ENCODE data around the gene RNF148.
"Not testable (repeated sequence)": the region's sequence is repeated elsewhere in the genome, so short reads cannot be mapped to it uniquely, and the experiment has no call there.

RNF148 gene

DNA sequence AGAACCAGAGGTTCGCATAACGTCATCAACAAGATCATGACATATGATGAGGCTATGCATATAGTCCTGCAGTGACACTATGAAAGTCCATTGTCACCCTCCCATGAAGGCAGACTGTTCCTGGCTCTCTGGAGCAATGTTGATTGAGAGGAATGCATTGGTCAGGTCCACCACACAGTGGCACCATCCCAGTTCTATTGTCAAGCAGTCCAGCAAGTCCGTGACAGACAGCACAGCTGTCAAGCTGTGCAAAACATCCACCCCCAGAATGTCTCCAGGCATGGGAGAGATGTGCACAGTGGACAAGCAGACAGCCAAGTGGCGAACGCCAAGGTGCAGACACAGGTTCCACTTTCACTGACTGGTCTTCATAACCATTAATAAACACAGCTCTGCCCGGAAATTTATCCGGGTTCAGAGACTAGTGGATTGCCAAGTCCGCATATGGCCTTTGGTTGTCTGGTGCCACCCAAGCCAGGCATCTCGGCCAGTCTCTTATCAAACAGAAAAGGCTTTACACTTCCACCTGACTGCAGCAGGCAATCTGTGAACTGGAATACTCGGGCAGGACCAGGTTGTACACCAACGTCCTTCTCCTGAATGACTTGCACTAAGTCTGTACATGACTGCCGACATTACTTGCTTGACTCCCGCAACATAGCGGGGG lies 11.0 kb downstream of the RNF148 start:
- DNase-seq (ENCODE audit: low spot score): no peak

GRCh38 chr7:122689346-122690109 lies 13.2 kb downstream of the RNF148 start:
- DNase-seq (ENCODE audit: low spot score): no peak

DNA sequence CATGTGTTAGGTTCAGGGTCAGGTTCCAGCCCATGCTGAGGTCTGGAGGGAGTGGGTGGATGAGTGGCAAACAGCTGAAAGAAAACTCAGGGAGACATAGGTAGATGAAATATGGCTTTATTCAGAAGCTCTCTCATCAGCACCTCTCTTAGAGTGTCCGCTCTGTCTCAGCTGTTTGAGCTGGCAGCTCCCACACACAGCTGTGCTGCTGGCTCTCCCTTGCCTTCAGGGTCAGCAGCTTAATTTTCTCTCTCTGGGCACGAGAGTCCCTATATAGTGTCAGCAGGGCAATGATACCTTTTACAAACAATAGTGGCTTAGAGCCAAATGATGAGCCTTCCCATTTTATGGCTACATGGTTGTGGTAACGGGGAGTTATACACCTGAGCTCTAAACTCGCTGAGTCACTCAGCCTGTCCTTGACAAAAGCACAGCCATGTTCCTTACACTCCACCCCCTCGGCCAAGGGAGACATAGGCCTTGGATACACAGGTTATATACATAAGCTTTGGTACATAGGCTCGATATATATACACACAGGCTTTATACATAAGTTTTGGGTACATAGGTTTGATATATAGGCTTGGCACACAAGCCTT lies 14.2 kb downstream of the RNF148 start:
- DNase-seq (ENCODE audit: low spot score): no peak

DNA sequence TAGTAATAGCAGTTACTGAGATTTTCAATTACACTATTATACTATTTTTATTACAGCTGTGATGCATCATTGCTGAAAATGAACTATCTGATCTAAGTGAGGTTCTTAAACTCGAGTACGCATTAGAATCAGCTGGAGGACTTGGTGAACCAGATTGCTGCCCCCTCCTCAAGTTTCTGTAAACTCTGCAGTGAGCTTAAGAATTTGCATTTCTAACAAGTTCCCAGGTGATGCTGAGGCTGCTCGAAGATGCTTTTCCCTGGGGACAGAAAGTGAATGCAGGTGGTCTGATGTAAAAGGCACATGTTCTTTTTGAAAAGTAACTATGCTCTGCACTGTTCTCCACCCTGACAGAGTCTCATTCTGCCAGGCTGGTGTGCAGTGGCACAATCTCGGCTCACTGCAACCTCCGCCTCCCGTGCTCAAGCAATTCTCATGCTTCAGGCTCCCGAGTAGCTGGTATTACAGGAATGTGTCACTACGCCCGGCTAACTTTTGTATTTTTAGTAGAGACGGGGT lies 16.3 kb downstream of the RNF148 start:
- no peak for DNase-seq (ENCODE audit: low spot score)

- no peak for DNase-seq (ENCODE audit: low spot score)
These were observed 18.2 kb downstream of the RNF148 start for GRCh38 chr7:122684504-122684903.

DNA sequence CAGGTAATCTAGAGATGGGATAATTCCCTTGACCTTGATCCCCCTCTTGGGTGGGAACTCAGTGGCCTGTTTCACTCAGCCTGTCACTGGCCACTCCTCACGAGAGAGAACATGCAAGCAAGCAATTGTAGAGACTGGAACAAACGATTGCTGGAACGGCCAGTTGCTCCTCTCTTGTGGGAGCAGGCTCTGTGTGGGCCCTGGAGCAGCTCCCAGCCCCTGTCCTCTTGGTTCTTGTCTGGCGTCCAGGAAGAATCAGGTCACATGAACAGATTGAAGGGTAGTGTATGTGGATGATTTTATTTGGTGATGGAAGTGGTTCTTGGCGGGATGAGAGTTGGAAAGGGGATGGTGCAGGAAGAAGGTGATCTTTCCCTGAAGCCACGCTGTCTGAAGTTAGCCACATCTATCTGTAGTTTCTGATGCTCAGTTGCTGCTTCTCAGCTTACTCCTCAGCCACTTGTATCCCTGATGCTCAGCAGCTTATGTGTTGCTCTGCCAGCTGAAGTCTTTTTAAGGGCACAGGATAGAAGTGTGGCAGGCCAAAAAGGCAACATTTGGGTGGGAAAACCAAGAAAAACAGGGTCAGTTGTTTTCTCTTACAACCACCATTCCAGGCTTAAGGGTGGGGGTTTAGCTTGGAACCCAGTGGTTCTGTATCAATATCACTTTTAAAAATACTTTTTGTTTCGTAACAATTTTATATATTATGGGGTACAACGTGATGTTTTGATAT lies 19.7 kb downstream of the RNF148 start:
- DNase-seq (ENCODE audit: low spot score): no peak

- not testable (repeated sequence) for DNase-seq (ENCODE audit: low spot score)
These were observed 21.5 kb downstream of the RNF148 start for GRCh38 chr7:122681186-122681585.

GRCh38 chr7:122679813-122680212 lies 22.9 kb downstream of the RNF148 start:
- DNase-seq (ENCODE audit: low spot score): no peak

GRCh38 chr7:122679269-122679709 lies 23.4 kb downstream of the RNF148 start:
- not testable (repeated sequence) for DNase-seq (ENCODE audit: low spot score)

DNA sequence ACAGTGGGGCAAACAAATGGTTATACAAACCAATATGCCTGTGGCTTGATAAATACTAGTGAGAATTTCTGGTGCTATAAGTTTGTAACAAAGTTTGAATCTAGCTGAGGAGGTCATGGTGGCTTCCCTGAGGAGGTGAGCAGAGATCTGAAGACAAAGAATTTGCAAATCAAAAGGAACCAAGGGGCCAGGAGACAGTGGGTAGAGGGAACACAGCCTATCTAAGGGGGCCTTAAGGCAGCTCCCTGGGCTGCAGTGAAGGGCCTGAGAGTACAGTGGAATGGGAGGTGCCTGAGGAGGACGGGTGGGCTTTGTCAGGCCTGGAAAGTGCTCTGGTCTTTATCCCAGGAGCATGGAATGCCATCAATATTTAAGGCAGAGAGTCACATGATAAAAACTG lies 25.6 kb downstream of the RNF148 start:
- DNase-seq (ENCODE audit: low spot score): no peak

- no peak for DNase-seq (ENCODE audit: low spot score)
These were observed 26.3 kb downstream of the RNF148 start for GRCh38 chr7:122676466-122676865.

DNA sequence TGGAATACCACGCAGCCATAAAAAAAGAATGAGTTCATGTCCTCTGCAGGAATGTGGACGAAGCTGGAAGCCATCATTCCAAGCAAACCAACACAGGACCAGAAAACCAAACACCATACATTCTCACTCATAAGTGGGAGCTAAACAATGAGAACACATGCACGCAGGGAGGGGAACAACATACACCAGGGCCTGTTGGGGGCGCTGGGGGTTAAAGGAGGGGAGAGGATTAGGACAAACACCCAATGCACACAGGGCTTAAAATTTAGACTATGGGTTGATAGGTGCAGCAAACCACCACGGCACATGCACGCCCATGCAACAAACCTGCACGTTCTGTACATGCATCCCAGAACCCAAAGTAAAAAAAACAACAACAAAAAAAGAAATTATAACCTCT lies 27.1 kb downstream of the RNF148 start:
- no peak for DNase-seq (ENCODE audit: low spot score)

- DNase-seq (ENCODE audit: low spot score): no peak
These were observed 27.7 kb downstream of the RNF148 start for GRCh38 chr7:122675011-122675410.

GRCh38 chr7:122674502-122674901 lies 28.2 kb downstream of the RNF148 start:
- DNase-seq (ENCODE audit: low spot score): no peak

- no peak for DNase-seq (ENCODE audit: low spot score)
These were observed 28.8 kb downstream of the RNF148 start for GRCh38 chr7:122673951-122674350.

DNA sequence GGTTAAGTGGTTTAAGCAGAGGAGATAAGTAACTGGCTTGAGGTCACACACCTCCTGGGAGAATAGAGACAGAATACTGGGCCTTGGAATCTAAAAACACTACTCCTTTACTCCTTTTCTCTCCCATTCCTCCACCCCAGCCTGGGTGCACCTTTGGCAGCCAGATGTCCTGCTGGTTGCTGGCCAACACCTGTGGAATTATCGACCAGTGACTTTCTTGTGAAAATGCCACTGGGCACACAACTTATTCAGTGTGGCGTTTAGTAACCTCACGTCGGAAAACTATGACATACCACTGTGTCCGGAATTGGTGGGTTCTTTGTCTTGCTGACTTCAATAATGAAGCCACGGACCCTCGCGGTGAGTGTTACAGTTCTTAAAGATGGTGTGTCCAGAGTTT lies 30.2 kb downstream of the RNF148 start:
- DNase-seq (ENCODE audit: low spot score): no peak

DNA sequence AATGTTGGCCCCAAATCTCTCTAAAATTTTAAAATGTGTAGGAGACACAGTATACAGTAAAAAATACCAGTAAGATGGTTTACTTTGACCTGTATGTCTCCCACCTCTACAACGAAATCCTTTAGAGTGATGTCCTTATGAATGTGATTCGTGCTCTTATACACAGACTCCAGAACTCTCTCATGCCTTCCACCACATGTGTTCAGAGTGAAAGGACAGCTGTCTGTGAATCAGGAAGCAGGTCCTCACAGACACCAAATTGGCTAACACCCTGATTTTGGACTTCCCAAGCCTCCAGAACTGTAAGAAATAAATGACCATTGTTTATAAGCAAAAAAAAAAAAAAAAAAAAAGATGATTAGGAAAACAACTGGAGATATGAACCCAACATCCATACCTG lies 39.0 kb downstream of the RNF148 start:
- no peak for DNase-seq (ENCODE audit: low spot score)

DNA sequence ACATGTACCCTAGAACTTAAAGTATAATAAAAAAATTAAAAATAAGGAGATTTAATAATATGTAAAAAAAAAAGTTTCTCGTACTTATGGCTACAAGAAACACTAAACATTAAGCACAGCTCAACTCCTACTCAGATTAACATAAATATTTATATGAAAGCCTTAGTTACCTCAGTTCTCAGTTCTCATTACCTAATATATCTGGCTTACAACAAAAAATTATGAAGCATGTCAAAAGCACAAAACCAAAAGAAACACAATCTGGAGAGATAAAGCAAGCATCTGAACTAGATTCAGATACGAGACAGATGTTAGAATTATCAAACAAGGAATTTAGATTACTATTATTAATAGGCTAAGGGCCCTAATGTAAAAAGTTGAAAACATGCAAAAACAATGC lies 43.9 kb downstream of the RNF148 start:
- DNase-seq (ENCODE audit: low spot score): no peak

DNA sequence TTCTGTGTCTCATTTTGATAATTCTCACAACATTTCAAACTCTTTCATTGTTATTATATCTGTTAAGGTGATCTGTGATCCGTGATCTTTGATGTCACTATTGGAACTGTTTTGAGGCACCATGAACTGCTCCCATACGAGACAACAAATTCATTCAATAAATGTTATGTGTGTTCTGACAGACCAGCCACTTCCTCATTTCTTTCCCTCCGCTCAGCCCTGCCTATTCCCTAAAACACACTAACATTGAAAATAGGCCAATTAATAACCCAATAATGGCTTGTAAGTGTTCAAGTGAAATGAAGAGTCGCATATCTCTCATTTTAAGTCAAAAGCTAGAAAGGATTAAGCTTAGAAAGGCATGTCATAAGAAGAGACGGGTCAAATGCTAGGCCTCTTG lies 49.0 kb downstream of the RNF148 start:
- DNase-seq (ENCODE audit: low spot score): no peak

DNA sequence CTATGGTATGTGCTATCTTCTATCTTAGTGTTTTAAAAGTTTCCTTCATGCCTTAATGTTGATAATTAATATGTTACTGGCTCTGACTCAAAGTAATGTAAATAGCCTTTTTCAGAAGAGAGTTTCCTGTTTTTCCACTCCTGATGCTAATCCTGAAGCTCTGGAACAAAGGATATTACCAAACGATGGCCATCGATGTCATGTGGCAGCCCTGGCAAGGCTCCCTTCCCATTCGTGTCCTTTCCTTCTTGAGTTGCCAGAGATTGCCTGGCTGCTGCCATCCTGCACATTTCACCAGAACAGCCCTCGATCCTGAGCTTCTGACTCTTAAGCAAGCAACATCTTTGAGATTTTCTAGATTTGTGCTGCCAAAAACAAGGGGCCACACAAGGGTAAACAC lies 49.8 kb downstream of the RNF148 start:
- no peak for DNase-seq (ENCODE audit: low spot score)

Measured in HuH-7 (cell line).